ENCODE data around the gene ATP5PD. TPM values are rescaled to one million over a fixed set of nuclear protein-coding genes. Genes with fewer than 3 reads are reported as not detected.

ATP5PD gene
- total and polyA plus RNA-seq, 7 donors: 303 to 726 (median 480) TPM

DNA sequence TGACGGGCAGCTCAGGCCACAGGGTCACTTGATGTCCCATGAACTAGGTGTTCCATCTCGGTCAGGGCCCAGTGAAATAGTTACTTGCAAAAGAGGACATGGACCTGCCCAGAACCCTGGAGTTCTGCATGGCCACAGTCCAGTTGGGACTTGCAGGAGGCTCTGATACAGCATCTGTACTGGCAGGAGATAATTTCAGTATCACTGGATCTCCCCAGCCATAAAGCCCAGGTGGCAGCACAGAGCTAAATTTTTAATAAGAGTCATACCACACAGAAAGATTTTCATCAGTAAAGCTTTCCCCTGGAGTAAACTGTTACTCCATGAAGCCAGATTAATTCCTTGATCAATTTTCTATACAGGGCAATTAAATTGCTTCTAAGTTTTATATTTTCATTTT lies 23.0 kb upstream of the ATP5PD start:
- H3K27me3 ChIP-seq: no peaks in the 10 kb centered on the region
- no peak for DNase-seq
- TF ChIP-seq, protein P1, sequence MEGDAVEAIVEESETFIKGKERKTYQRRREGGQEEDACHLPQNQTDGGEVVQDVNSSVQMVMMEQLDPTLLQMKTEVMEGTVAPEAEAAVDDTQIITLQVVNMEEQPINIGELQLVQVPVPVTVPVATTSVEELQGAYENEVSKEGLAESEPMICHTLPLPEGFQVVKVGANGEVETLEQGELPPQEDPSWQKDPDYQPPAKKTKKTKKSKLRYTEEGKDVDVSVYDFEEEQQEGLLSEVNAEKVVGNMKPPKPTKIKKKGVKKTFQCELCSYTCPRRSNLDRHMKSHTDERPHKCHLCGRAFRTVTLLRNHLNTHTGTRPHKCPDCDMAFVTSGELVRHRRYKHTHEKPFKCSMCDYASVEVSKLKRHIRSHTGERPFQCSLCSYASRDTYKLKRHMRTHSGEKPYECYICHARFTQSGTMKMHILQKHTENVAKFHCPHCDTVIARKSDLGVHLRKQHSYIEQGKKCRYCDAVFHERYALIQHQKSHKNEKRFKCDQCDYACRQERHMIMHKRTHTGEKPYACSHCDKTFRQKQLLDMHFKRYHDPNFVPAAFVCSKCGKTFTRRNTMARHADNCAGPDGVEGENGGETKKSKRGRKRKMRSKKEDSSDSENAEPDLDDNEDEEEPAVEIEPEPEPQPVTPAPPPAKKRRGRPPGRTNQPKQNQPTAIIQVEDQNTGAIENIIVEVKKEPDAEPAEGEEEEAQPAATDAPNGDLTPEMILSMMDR (IDR thresholded peaks at IDR 0.05): no peak
- TF ChIP-seq POLR2A (IDR thresholded peaks at IDR 0.05) (no peak), EP300 (IDR thresholded peaks at IDR 0.05) (no peak), POLR2AphosphoS5 (IDR thresholded peaks at IDR 0.05) (no peak)
- no peaks in the 10 kb centered on the region for H3K9me3 ChIP-seq
- H3K4me1 ChIP-seq: peaks cover 0 to 18% (median 14%) of the 10 kb centered on the region in 4 donors
- H3K27ac ChIP-seq: no peak overlapping the region
- peaks cover 0 to 8% (median 4%) of the 10 kb centered on the region in 4 donors for H3K36me3 ChIP-seq
- no peak overlapping the region for H3K4me3 ChIP-seq
- 90 to 93% methylated on average over 2 of the region's 2 CpGs for WGBS, 2 donors
- intact Hi-C loops (cut with DNase I): no loop called here

DNA sequence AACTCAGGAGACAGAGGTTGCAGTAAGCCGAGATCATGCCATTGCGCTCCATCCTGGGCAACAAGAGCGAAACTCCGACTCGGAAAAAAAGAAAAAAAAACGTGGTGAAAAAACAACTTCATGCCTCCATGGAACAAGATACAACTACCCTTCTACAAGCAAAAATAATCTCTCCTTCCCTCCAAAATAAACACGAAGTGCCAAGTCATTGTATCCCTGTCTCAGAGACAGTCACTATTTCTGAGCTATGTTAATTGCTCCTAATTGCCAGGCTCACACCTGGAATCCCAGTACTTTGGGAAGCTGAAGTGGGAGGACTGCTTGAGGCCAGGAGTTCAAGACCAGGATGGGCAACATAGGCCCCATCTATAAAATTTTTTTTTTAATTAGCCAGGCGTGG lies 22.0 kb upstream of the ATP5PD start:
- peaks cover 1 to 19% (median 13%) of the 10 kb centered on the region in 4 donors for H3K36me3 ChIP-seq
- no peak for TF ChIP-seq POLR2A (IDR thresholded peaks at IDR 0.05)
- no peak for TF ChIP-seq EP300 (IDR thresholded peaks at IDR 0.05)
- TF ChIP-seq, protein P1 (IDR thresholded peaks at IDR 0.05): no peak
- TF ChIP-seq POLR2AphosphoS5 (IDR thresholded peaks at IDR 0.05): no peak
- WGBS, 2 donors: 73 to 87% methylated on average over 8 of the region's 8 CpGs
- intact Hi-C loops (cut with DNase I): no loop called here
- no peak for DNase-seq
- no peak overlapping the region for H3K27ac ChIP-seq
- H3K9me3 ChIP-seq: no peaks in the 10 kb centered on the region
- H3K27me3 ChIP-seq: no peaks in the 10 kb centered on the region
- H3K4me3 ChIP-seq: no peak overlapping the region
- peaks cover 0 to 8% (median 6%) of the 10 kb centered on the region in 4 donors for H3K4me1 ChIP-seq

DNA sequence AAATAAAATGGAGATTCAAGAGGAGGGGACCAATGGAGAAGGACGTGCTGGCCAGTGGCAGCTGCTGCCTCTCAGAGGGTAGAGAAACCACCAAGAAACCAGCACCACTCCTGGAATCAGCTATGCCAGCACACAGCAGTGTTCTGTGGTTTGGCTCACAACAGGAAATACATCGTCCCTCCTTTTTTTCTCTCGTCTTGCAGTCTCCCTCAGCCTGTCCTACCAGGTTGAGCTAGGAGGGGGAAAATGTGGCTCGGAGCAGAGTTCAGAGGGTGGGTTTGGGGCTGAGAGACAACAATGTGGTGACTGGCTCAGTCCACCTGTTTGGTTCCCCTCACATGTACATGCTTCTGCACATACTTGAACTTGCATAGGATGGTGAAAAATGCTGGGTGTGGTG lies 21.1 kb upstream of the ATP5PD start:
- TF ChIP-seq POLR2A (IDR thresholded peaks at IDR 0.05): no peak
- TF ChIP-seq POLR2AphosphoS5 (IDR thresholded peaks at IDR 0.05): no peak
- no peak for TF ChIP-seq EP300 (IDR thresholded peaks at IDR 0.05)
- TF ChIP-seq, protein P1 (IDR thresholded peaks at IDR 0.05): no peak
- Histone ChIP-seq H3K4me3 (no peak overlapping the region), H3K36me3 (peaks cover 10 to 28% (median 22%) of the 10 kb centered on the region in 4 donors), H3K27ac (no peak overlapping the region), H3K4me1 (no peaks in the 10 kb centered on the region), H3K9me3 (no peaks in the 10 kb centered on the region), H3K27me3 (no peaks in the 10 kb centered on the region)
- intact Hi-C loops (cut with DNase I): no loop called here
- no peak for DNase-seq
- 41 to 75% methylated on average over 4 of the region's 4 CpGs for WGBS, 2 donors

DNA sequence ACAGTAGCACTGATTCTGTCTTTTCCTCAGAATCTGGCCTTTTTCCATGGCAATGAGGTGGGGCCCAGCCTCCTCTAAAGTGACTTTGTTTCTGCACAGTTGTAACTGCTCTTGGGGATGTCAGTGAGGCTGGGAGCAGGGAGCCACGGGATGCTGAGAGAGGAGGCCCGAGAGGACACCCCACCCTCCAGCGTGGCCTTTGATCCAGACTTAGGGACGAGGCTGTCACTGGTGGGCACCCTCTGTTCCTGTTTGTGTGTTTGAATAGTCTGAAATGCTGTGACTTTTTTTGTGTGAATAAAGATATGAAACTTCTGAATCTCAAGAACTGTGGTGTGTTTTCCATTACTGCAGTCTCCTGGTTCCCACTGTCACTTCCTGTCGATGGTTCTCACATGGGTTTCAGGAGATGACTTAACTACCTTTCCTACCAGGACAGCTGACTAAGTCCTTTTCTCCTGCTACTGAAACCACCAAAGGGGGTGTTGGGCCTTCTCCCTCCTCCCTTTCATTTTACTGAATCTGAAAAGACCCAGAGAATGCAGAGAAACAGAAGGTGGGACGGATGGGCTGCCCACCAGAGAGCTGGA lies 18.9 kb upstream of the ATP5PD start:
- 76% methylated on average over 6 of the region's 6 CpGs for WGBS, 2 donors
- Histone ChIP-seq H3K36me3 (peaks cover 20 to 50% (median 33%) of the 10 kb centered on the region in 4 donors), H3K4me1 (peaks cover 0 to 2% (median under 1%) of the 10 kb centered on the region in 4 donors), H3K9me3 (no peaks in the 10 kb centered on the region), H3K27ac (no peak overlapping the region), H3K4me3 (no peak overlapping the region), H3K27me3 (no peaks in the 10 kb centered on the region)
- no peak for DNase-seq
- intact Hi-C loops (cut with DNase I): no loop called here
- no peak for TF ChIP-seq POLR2AphosphoS5 (IDR thresholded peaks at IDR 0.05)
- no peak for TF ChIP-seq POLR2A (IDR thresholded peaks at IDR 0.05)
- no peak for TF ChIP-seq EP300 (IDR thresholded peaks at IDR 0.05)
- TF ChIP-seq, protein P1 (IDR thresholded peaks at IDR 0.05): no peak

Data from sigmoid colon (tissue), 7 donors.